ENCODE measurements around the gene QSOX2.

Gene QSOX2

GRCh38 chr9:136201174-136201573 lies 44.4 kb downstream of the QSOX2 start:
- TF ChIP-seq GATA2 (IDR thresholded peaks at IDR 0.05; ENCODE audit: low read depth, low read length), result no peak
- no peak for TF ChIP-seq GATA3 (IDR thresholded peaks at IDR 0.05; ENCODE audit: low read depth, low read length)

DNA sequence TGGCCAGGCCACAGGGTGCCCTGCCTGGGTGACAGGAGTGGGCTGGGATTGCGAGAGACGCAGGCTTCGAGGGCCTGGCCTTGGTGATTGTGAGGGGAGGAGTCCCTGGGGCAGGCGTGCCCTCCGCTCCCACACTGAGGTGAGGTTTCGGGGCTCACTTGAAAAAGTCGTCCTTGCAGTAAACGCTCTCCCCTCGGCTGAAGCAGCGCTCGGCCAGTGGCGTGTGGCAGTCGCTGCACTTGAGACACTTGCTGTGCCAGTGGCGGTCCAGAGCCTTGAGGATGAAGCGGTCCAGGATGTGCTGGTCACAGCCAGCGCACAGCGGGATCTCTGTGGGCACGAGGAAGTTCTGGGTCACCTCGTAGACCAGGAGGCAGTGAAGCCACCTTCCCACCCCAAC lies 45.2 kb downstream of the QSOX2 start:
- no peak for TF ChIP-seq GATA2 (IDR thresholded peaks at IDR 0.05; ENCODE audit: low read depth, low read length)
- TF ChIP-seq GATA3 (IDR thresholded peaks at IDR 0.05; ENCODE audit: low read depth, low read length), result no peak

DNA sequence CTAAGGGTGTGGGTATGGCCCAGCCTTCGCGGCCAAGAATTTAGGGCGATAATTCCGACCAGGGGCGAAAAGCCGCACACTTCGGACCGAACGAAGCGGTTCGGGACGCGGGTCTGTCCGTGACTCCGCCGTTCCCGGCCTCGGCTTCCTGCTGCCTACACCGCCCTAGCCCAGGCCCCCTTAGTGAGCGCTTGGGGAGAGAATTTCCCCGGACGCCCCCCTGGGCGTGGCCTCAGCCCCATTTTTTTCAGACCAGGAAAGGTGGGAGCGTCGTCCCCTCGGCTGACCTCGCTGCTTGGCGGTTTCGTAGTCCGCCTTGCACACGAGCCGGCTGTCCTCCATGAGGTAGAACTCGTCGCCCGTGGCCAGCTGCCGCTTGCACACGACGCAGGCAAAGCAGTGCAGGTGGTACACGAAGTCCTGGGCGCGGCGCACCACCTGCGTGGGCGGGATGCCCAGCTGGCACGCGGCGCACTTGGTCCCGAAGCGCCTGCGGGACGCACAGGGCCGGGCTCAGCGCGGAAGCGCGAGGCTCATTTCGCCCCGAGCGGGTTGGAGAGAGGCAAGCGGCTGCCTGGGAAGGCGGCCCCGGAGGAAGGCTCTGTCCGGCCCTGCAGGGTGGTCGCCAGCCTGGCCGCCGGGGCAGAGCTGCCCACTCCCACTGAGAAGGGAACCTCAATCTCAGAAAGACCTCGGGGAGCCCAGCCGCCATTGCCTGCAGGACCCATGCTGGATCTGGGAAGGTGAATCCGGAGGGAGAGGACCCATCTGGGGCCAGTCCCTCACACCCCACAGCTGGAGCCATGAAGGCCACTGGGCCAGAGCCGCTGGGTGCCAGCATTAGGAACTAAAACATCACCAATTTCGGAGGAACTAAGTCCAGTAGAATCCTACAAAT lies 46.0 kb downstream of the QSOX2 start:
- TF ChIP-seq GATA2 (IDR thresholded peaks at IDR 0.05; ENCODE audit: low read depth, low read length) (no peak), GATA3 (IDR thresholded peaks at IDR 0.05; ENCODE audit: low read depth, low read length) (no peak)

DNA sequence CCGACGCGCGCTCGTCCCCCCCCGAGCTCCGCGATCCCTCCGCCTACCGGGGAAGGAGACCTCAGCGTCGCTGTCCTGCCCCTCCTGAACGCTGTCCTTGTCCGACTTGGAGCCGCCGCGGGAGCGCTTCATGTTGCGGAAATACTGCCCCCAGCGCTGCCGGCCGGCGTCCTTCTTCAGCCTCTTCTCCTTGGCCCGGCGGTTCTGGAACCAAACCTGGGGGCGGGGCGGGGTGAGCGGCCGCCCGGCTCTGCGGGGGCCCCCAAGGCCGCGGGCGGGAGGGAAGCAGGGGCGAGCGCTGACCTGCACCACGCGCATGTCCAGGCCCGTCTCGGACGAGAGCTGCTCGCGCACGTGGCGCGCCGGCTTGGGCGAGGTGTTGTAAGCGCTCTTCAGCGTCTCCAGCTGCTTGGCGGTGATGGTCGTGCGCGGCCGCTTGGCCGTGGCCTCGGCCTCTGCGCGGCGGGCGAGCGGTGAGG lies 47.0 kb downstream of the QSOX2 start:
- TF ChIP-seq GATA3 (IDR thresholded peaks at IDR 0.05; ENCODE audit: low read depth, low read length) (no peak), GATA2 (IDR thresholded peaks at IDR 0.05; ENCODE audit: low read depth, low read length) (no peak)

DNA sequence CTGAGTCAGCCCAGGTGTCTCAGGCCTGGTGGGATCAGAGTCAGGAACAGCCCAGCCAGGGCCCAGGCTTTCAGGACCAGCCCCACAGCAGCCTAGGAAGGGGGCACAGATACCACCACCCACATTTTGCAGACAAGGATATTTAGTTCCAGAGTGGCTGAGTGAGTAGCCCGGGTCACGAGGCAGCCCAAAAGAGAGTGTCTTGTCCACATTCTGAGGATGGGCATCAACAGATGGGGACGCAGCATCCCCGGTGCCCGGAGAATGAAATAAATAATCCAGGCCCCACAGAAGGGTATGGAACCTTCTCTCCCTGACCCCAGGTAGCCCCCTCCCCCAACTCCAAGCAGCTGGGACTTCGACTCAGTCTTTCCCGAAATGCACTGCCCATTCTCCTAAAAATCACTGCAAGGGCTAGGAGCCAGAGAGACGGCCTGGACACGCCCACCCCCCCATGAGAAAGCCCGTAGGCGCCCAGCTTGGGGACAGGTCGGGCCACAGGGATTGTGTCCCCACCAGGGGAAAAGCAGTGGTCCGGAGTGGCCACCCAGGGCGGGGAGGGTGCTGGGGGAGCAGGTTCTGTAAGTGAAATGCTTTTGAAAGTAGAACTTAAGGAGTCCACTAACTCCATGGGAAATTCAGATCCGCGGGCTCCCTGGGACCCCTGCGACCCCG lies 47.5 kb downstream of the QSOX2 start:
- TF ChIP-seq GATA3 (IDR thresholded peaks at IDR 0.05; ENCODE audit: low read depth, low read length) (no peak), GATA2 (IDR thresholded peaks at IDR 0.05; ENCODE audit: low read depth, low read length) (no peak)

GRCh38 chr9:136197084-136197875 lies 48.3 kb downstream of the QSOX2 start:
- TF ChIP-seq GATA3 (IDR thresholded peaks at IDR 0.05; ENCODE audit: low read depth, low read length), result no peak
- TF ChIP-seq GATA2 (IDR thresholded peaks at IDR 0.05; ENCODE audit: low read depth, low read length), result no peak

- no peak for TF ChIP-seq GATA2 (IDR thresholded peaks at IDR 0.05; ENCODE audit: low read depth, low read length)
- no peak for TF ChIP-seq GATA3 (IDR thresholded peaks at IDR 0.05; ENCODE audit: low read depth, low read length)
These were observed 49.1 kb downstream of the QSOX2 start for GRCh38 chr9:136196404-136197083.

GRCh38 chr9:136194540-136194939 lies 51.1 kb downstream of the QSOX2 start:
- TF ChIP-seq GATA3 (IDR thresholded peaks at IDR 0.05; ENCODE audit: low read depth, low read length), result no peak
- TF ChIP-seq GATA2 (IDR thresholded peaks at IDR 0.05; ENCODE audit: low read depth, low read length), result no peak

DNA sequence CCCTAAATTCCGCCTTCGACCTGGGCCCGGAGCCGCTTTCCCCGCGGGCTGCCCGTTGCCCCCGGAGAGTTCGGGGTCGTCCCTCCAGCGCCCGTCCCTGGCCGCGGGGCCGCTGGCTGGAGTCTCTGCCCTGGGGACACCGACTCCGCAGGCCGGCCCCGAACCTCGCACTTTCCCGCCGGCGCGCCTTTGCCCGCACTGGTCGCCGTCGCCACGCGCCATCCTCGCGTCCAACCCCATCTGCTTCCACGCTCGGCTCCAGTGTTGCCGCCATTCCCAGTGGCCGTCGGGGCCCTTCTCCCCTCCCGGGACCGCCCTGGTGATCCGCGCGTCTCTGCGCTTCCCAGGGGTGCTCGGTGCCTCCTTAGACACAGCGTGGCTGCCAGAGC lies 51.7 kb downstream of the QSOX2 start:
- TF ChIP-seq GATA2 (IDR thresholded peaks at IDR 0.05; ENCODE audit: low read depth, low read length) (no peak), GATA3 (IDR thresholded peaks at IDR 0.05; ENCODE audit: low read depth, low read length) (no peak)

GRCh38 chr9:136193127-136193890 lies 52.3 kb downstream of the QSOX2 start:
- TF ChIP-seq GATA3 (IDR thresholded peaks at IDR 0.05; ENCODE audit: low read depth, low read length), result no peak
- TF ChIP-seq GATA2 (IDR thresholded peaks at IDR 0.05; ENCODE audit: low read depth, low read length), result no peak

DNA sequence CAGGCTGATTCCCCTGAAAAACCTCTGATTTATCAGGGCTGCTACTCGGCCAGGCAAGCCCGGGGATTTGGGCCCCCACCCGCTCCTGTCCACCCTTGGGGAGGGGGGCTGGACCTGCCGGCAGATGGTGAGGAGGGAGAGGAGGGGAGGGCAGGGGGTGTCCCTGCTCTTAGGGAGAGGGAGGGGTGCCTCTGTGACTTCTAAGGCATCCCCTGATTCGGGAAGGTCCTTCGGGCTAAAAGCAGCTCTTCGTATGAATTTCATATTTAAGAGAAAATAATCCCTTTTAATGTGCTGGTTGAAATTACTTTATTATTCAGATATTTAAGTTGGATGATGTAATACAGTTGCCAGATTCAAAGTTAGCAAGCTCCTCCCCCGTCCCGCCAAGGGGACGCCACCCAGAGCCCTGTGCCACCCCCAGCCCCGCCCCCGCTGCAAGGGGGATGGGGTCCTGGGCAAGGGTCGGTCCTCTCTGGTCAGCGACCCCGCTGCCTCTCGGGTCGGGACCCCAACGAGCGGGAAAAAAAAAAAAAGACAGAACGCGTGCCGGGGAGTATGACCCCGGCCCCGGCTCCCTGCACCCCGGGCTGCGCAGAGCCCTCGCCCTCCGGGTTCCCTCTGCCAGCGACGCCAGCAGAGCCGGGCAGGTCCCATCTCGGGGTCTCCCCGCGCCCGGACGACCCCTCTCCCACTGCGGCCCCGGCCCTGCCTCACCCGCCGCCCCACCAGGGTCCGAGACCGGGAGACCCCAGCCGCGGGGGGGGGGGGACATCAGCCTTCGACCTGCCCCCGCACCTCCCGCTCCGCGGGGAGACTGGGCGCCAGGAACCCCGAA lies 53.1 kb downstream of the QSOX2 start:
- TF ChIP-seq GATA3 (IDR thresholded peaks at IDR 0.05; ENCODE audit: low read depth, low read length) (no peak), GATA2 (IDR thresholded peaks at IDR 0.05; ENCODE audit: low read depth, low read length) (no peak)

DNA sequence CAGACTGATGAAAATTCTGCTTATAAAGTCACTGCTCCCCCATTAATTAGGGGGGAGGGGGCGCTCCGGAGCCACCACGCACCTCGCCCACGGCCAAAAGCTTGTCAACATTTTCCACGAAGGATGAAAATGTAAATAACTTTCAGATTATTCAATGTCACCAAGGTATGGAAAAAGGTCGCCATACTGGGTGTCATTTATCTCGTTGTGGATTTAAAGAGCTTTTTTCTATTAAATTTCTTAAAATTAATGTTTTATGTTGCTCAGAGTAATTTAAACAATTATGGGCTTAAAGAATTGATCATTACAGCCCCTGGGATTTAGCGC lies 53.7 kb downstream of the QSOX2 start:
- no peak for TF ChIP-seq GATA3 (IDR thresholded peaks at IDR 0.05; ENCODE audit: low read depth, low read length)
- TF ChIP-seq GATA2 (IDR thresholded peaks at IDR 0.05; ENCODE audit: low read depth, low read length), result no peak
